HEK293T (cell line): ENCODE measurements around the gene ADGRD1.

Experiments used
- ARNT ChIP-seq: fragments of 450-650 bp; IDR thresholded peaks from 2 replicates; pipeline ENCODE4 v1.6.1; 2017; ENCODE audit warnings: mild to moderate bottlenecking
- BHLHE40 ChIP-seq: fragments of 450-650 bp; IDR thresholded peaks from 2 replicates; pipeline ENCODE4 v1.6.1; 2016; ENCODE audit warnings: mild to moderate bottlenecking, moderate library complexity, borderline replicate concordance
- ELF4 ChIP-seq: fragments of 450-650 bp; IDR thresholded peaks from 2 replicates; pipeline ENCODE4 v1.6.1; 2017; ENCODE audit warnings: antibody characterized with exemption
- FOXA1 ChIP-seq: fragments of 450-650 bp; IDR thresholded peaks from 2 replicates; pipeline ENCODE4 v1.6.1; 2016; ENCODE audit warnings: mild to moderate bottlenecking
- FOXK2 ChIP-seq: fragments of 450-650 bp; IDR thresholded peaks from 2 replicates; pipeline ENCODE4 v1.6.1; 2016; ENCODE audit warnings: mild to moderate bottlenecking
- FOXM1 ChIP-seq: fragments of 450-650 bp; IDR thresholded peaks from 2 replicates; pipeline ENCODE4 v1.6.1; 2017; ENCODE audit warnings: mild to moderate bottlenecking, borderline replicate concordance
- L3MBTL2 ChIP-seq: fragments of 450-650 bp; conservative IDR thresholded peaks from 2 replicates; pipeline ENCODE4 v1.6.1; 2016; ENCODE audit warnings: mild to moderate bottlenecking
- LEF1 ChIP-seq: fragments of 450-650 bp; IDR thresholded peaks from 2 replicates; pipeline ENCODE4 v1.6.1; 2017; ENCODE audit warnings: mild to moderate bottlenecking, borderline replicate concordance
- NFRKB ChIP-seq: fragments of 450-650 bp; IDR thresholded peaks from 2 replicates; pipeline ENCODE4 v1.6.1; 2016; ENCODE audit warnings: mild to moderate bottlenecking, moderate library complexity
- PKNOX1 ChIP-seq: fragments of 450-650 bp; IDR thresholded peaks from 2 replicates; pipeline ENCODE4 v1.6.1; 2016
- SP1 ChIP-seq: fragments of 450-650 bp; IDR thresholded peaks from 2 replicates; pipeline ENCODE4 v1.6.1; 2017
- SUZ12 ChIP-seq: fragments of 450-650 bp; IDR thresholded peaks from 2 replicates; pipeline ENCODE4 v1.6.1; 2016; ENCODE audit warnings: mild to moderate bottlenecking
- TARDBP ChIP-seq: fragments of 450-650 bp; IDR thresholded peaks from 2 replicates; pipeline ENCODE4 v1.6.1; 2016

- TF ChIP-seq SP1 = no peak
- TF ChIP-seq FOXA1 = no peak
- TF ChIP-seq FOXK2 = no peak
- TF ChIP-seq SUZ12 = no peak
- TF ChIP-seq PKNOX1 = no peak
- TF ChIP-seq BHLHE40 = no peak
- no peak for TF ChIP-seq ARNT
- no peak for TF ChIP-seq FOXM1
- TF ChIP-seq NFRKB = no peak
- TF ChIP-seq L3MBTL2 = no peak
- TF ChIP-seq ELF4 = no peak
- TF ChIP-seq LEF1 = no peak
- no peak for TF ChIP-seq TARDBP
These were observed 50.0 kb downstream of the ADGRD1 start for GRCh38 chr12:131003716-131004045.
